KBM-7 (cell line): ENCODE data around the gene PCNX1.

ENCODE experiments used
- DNase-seq: peaks from one replicate; pipeline ENCODE4 v3.0.0-alpha.2; 2015
- in situ Hi-C: fragments of 300-500 bp; cut with MboI; formaldehyde crosslinking; loops from 2 replicates; pipeline ENCODE4 v1.14.3; 2020; ENCODE audit warnings: low sequenced_read_pairs, low pct_unique_long_range_greater_than_20kb, mixed read lengths

Gene PCNX1

DNA sequence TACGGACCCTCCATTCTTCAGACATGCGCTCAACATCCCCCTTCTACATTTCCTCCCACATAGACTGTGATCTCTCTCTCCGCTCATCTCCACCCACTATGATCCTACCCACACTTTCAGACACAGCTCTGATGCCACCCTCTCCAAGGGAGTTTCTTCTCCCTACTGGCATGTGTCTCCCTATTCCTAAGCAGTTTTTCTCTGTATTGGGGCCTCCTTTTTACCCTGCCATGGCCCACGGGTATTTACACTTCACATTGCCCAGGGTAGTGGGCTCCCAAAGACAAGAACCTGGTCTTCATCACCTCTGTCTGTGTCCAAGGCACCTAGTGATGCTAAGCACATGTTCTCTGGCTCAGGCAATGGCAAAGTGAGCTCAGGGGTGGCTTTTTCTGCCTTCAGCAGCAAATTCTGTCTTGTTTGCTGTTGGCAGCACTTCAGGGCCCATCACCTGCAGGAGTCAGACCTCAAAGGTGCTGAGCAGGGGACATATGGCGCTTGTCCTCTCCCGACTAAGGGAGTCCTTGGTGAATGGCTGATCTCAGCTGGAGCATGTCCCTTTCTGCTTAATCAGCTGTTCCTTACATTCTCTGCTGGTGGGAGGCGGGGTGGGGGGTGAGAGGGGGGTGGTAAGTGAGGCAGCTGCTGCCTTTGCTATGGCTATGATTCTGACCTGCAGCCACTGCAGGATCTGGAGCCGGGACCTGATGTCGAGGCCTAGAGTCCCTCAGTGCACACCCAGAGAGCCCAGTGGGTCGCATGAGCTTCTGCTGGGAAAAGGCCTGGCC is 256.8 kb downstream of the PCNX1 start:
- in situ Hi-C loops, result no loop called here

More for the DNA sequence above, 256.8 kb downstream of the PCNX1 start:
- no peak for DNase-seq
